Hematopoietic multipotent progenitor cell treated with erythropoietin and hydrocortisone succinate and interleukin-3 and kit ligand, for 8 days (in vitro differentiated cells): Measurements from ENCODE around the gene SSTR3.

Source experiments
- DNase-seq: peaks from one replicate; pipeline ENCODE4 v3.0.0-alpha.2; 2015

SSTR3 gene

GRCh38 chr22:37193629-37194191 lies 18.6 kb downstream of the SSTR3 start:
- peak; percentile 45 for DNase-seq

GRCh38 chr22:37192741-37193140 lies 19.5 kb downstream of the SSTR3 start:
- no peak for DNase-seq

- no peak for DNase-seq
Measured at GRCh38 chr22:37192204-37192603, 20.1 kb downstream of the SSTR3 start.

GRCh38 chr22:37190262-37190780 lies 22.0 kb downstream of the SSTR3 start:
- DNase-seq, result no peak

- DNase-seq, result no peak
Measured at GRCh38 chr22:37188901-37189466, 23.3 kb downstream of the SSTR3 start.

DNA sequence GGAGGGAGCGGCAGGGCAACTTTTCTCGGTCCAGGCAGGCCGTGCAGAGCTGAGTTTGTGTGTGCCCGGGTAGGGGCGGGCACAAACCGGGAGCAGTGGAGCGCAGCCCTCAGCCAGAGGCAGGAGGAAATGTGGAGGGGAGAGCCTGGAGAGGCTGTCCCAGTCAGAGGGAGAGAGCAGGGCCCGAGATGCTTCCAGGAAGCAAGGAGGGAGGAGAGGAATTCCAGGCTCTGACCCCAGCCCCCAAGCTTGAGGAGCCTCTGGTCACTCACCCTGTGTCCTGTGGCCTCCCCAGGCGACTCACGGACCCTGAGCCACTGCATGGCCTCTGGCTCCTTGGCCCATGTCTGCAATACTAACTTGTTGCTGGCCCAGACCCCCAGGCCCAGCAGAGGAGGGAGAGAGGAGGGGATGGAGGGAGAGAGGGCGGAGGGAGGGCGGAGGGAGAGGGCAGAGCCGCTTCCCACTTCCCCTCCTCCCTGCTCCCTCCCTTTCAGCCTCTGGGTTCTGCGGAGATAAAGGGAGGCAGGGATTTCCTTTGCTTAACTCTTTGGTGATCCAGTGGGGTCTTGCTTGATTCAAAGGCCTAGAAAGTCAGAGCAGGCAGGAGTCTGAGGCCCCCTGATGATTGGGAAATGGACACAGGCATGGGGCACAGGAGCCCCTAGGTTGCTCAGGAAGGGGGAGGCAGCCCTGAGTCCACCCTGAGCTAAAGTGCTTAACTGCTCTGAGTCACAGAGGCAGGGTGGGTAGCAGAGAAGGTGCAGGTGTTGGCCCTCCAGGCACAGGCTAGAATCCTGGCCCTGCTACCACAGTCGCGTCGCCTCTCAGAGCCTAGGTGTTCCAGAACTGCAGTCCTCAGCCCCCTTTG lies 24.2 kb downstream of the SSTR3 start, which contains the start of gene C1QTNF6:
TSS of gene C1QTNF6 (minus strand) at position 357 of the 871 bp plus-strand sequence. CDS start at position 323, 34 bp downstream.
- DNase-seq, result no peak

DNA sequence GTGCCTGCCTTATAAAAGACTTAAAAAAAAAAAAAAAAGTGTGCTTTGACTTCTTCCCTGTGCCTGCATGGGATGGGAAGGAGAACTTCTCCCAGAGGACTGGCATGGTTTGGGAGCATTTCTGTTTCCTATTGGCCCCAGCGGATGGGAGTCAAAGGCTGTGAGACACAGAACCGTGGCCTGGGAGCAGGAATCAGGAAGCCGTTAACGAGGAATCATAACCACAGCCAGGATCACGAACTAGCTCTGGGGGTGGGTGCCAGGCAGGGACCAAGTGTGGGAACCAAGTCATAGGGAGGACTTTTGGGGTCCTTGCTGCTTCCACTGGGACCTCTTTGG lies 24.8 kb downstream of the SSTR3 start:
- DNase-seq, result no peak

DNA sequence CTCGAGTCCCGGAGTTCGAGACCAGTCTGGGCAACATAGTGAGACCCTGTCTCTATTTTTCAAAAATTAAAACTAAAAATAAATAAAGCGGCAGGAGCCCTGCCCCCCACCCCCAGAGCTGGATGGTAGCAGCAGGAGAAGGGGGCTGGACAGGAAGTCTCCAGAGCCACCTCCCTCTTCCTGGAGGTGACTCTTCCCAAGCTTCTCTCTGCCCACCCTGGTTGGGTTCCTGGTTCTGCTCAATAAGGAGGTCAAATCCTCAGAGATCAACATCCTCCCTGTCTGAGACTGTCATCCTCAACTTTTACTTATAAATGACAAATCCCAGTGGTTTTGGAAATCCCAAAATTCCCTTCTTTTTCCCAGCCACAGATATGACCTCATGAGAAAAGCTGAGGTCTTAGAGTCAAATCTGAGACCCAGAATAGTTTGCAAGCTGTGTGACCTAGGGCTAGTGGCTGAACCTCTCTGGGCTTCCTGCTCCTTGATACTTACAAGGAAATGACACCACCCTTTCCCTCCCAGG lies 25.2 kb downstream of the SSTR3 start:
- DNase-seq, result no peak

DNA sequence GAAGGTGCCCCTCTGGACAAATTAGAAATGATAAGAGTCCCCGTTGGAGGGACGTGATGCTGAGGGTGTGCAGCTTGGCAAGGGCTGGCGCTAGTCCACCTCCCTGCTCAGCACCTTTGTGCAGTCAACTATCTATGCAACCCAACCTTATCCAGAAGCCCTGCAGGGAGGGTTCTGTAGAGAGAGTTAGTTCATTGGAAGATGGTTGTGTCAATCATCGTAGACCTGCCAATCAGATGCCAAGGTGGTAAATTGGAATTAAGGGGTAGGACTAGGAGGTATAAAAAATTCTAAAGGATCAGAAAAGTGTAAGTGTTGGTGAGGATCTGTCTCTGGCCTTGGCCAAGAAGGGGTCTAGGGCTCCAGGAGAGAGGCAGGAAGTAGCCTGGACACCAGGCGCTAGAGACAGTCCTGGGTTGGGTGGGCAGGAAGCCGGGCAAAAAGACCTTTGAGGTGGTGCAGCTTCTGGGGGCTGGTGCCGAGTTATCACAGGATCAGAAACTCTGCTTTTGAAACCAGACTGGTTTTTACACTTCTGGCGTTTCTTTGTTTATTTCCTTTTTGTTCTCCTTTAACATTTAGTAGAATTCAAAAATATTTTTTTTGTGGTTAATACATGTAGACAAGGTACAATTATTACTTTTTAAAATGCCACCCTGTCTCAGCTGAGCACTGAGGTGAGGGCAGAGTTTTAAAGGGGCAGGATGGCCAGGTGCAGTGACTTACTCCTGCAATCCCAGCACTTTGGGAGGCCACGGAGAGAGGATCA lies 25.9 kb downstream of the SSTR3 start:
- peak; percentile 97 for DNase-seq

DNA sequence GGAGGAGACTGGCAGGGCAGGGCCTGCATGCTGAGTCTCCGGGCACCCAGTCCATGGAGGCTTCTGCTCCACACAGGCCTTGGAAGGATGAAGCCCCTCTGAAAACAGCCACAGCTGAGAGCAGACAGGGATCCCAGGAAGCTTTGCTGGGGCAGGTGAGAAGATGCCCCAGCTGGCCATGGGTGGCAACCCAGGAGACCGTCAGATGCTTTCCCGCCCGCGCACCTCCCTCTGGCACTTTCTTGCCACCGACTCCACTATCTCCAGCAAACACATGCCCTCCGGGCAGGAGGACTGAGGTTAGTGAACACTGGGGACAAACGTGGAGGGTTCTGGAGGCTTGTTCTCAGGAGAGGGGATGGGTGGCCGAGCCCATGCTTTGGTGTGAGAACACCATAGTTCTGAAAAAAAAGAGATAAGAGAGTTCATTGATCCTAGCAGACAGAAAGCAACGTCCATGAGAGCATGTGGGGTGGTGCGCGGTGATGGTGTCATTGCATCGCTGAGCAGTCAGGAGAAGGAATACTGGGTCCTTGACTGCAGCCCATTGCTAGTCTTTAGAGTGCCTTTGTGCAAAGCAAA lies 26.5 kb downstream of the SSTR3 start:
- DNase-seq, result peak; percentile 87

GRCh38 chr22:37184816-37185541 lies 27.3 kb downstream of the SSTR3 start:
- no peak for DNase-seq

GRCh38 chr22:37184380-37184755 lies 27.9 kb downstream of the SSTR3 start:
- no peak for DNase-seq

DNA sequence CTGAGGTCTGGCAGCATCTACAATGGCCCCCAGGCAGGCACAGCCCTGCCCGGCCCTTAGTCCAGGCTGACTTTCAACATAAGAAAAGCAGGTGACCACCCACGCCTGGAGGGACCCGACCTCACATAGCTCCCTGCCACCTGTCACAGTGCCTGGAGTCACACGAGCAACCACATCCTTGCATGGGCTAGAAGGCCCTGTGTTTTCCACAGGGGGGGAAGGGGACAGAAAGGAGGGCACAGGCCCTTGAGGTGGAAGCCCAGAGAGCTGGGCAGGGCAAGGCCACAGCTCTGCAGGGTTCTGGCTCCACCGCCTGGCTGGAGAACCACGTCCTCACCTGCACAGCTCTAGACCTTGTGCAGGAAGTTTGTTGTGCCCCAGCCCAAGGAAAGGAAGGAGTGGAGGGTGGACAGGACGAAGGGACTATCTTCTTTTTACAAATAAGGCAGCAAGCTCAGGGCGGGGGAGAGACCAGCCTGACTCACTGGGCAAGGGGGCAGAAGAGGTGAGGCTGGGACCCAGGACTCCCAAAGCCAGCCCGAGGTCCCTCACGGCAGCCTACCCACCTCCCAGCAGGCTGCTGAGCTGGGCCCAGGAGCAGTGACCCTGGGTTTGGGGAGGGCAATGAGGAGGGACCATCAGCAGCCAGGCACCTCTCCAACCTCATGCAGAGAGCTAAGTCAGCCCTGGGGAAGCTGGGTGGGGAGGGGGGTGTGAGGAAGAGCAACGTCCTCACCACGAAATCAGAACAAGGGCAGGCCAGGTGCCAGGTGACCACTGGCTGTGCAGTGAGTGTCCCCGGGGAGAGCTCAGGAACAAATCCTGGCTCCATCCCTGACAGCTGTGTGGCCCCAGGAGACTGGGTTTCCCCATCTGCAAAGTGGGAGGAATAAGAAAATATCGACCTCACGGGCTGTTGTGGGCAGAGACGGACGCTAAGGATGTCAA lies 28.6 kb downstream of the SSTR3 start:
- DNase-seq, result no peak

DNA sequence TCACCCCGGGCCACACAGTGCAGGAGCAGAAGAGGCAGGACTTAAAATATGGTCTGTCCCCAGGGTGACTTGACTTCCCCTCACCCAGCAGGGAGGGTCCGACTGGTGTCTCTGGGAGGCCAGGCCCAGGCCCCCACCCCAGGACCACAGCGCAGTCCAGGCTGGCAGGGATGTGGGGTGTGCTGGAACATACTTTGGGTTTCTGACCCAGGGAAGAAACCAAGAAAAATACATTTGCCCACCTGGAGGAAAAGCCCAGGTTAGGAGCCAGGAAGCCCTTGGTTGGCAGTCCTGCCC lies 29.4 kb downstream of the SSTR3 start:
- no peak for DNase-seq

DNA sequence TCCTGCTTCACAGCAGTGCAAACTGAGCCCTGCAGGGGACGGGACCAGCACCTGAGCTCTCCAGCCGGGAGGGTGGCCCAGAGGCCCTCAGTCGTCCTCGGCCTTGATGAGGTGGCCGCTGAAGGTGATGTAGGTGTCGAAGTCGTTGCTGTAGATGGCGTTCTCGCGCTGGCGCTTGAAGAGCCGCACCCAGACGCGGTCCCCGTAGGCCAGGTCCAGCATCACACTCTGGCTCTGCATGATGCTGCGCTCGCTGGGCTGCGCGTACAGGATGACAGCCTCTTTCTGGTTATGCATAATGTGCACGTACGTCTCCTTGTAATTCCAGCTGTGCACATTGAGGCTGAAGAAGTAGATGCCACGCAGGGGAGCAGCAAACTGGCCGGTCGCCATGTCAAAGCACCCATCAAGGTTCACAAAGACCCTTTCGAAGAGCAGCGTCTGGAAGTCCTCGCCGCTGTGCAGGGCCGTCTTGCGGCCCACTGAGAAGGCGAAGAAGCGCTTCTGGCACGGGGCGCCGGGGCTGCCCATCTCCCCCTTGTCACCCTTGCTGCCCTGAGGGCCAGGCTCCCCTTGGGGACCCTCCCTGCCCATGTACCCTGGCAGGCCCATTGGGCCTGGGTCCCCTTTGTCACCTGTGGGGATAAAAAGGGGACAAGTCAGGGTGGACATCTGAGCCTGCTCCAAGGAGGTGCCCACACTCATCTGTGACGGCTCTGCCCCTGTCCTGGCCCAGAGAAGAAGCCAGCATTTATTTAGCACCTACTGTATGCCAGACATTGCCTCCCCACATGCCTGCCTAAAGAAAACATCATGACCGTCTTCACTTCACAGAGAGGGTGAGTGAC lies 30.0 kb downstream of the SSTR3 start:
- no peak for DNase-seq

DNA sequence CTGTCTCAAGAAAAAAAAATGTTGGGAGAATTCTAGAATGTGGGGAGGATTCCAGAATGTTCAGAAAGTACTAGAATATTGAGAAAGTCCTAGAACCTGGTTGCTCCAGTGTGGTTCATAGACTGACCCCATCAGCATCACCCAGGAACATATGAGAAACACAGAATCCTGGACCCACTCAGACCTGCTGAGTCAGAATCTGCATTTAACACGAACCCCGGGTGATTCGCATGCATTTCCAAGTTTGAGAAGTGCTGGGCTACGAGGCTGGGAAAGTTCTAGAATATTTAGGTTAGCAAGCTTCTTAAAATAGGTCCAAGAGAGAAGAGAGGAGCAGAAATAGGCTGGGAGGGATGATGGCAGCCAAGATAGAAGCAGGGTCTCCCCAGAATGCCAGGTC lies 30.6 kb downstream of the SSTR3 start:
- DNase-seq, result no peak

DNA sequence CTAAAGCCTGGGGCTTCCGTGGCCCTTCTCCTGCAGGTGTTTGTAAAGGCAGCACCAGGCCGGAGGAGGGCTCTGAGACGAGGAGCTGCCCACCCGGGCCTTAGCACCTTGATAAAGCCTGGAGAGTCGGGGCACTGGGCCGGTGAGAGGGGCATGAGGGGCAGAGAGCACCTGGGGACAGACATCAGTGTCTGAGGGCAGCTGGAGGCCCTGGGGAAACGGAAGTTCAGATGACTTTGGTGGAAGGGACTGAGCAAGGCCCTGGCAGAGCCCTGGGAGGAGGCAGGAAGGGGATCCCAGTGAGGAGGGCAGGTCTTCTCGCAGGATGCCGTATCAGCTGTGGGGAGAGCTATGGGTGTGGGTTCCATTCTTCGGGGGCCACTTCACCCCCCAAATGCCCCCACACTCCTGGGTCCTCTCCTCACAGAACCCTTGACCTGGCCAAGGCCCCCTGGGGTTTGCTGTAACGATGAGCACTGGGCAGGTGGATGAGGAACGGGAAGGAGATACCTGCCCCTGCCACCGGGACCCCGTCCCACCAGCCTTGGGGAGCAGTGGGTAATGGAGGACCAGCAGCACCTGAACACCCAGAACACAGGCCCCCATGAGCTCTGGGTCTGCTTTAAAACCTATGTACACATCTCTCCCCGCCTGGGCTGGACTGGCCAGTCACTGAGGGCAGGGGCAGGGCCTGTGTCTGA lies 31.6 kb downstream of the SSTR3 start:
- no peak for DNase-seq

DNA sequence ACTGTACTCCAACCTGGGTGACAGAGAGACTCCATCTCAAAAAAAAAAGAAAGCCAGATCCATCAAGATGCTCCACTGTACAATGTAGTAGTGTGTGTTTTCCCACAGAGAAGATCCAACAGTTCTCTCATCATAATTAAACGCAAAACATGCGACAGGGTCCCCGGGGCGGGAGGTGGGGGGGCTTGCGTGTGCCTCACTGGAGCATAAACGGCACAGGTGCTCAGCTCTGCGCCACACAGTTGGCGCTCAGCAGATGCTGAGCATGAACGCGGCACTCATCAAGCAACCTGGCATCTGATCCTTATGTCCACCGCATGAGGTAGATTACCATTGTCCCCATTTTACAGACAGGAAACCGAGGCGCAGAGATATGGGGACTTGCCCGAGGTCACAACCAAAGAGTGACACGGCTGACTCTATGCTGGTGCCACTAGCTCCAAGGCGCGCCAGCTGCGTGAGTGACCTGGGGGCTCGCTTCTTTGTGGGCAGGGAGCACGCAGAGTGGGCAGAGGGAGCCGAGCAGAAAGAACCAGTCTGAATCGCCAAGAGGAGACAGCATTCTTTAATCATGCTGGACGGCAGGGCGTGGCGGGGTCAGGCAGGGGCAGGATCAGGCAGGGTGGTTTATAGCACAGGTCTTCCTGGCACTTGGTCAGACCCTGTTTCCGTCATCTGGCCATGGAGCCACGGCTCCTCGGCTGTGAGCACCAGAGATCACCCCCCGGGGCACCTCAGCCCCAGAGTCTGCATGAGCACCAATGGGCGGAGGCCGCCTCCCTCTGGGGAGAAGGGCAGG lies 32.5 kb downstream of the SSTR3 start:
- no peak for DNase-seq

GRCh38 chr22:37179126-37179470 lies 33.2 kb downstream of the SSTR3 start:
- DNase-seq, result no peak
